B cell (primary cell): ENCODE measurements around the gene S100A13. TPM values are rescaled to one million over a fixed set of nuclear protein-coding genes. Genes with fewer than 3 reads are reported as not detected.
A peak's percentile ranks its signal among the peaks of the same experiment; 100 is the strongest.
"Not testable (repeated sequence)": the region's sequence is repeated elsewhere in the genome, so short reads cannot be mapped to it uniquely, and the experiment has no call there.

Experiments
- ATAC-seq: fragments of 200-7000 bp; cut with Tn5 transposase; one replicate; pipeline ENCODE4 v1.10.0; 2021; ENCODE audit warnings: low read depth, mild to moderate bottlenecking, moderate number of reproducible peaks, moderate library complexity
- CTCF ChIA-PET: fragments of 350-600 bp; sonication (Branson Sonifier 250); formaldehyde crosslinking; loops from one replicate; lab custom pipeline; 2021; ENCODE audit warnings: antibody characterized with exemption, inconsistent platforms; lab: Charles Lee
- POLR2A ChIA-PET: fragments of 350-600 bp; sonication (Branson Sonifier 250); formaldehyde crosslinking; loops from one replicate; lab custom pipeline; 2021; ENCODE audit warnings: antibody characterized with exemption; lab: Charles Lee
- DNase-seq: peaks from one replicate; pipeline ENCODE4 v3.0.0; 2013
- H2AFZ ChIP-seq: 2 replicates; pipeline ENCODE4 v1.6.1; 2012; ENCODE audit warnings: mild to moderate bottlenecking, low read depth, low read length; ENCODE audit not compliant: insufficient read depth, poor library complexity, severe bottlenecking
- H3K27ac ChIP-seq, 2 donors: 1 replicate in 1 of 2; 2 replicates in 1 of 2; pipeline ENCODE4 v1.5.1; 2012 to 2013; ENCODE audit warnings: low read length in 2 of 2, mild to moderate bottlenecking in 2 of 2, moderate library complexity in 1 of 2
- H3K27me3 ChIP-seq, 4 experiments: fragments of 200-600 bp in 1 of 4; sonication (generic) in 1 of 4; replicated peaks in 1 of 4; 1 replicate in 2 of 4; 2 replicates in 2 of 4; pipeline versions ENCODE4 v1.6.1 to v1.7.0; 2013 to 2016; ENCODE audit warnings: low read length in 3 of 4, mild to moderate bottlenecking in 2 of 4, mixed read lengths in 1 of 4, moderate library complexity in 1 of 4; ENCODE audit not compliant: insufficient read depth in 4 of 4, control insufficient read depth in 3 of 4; ENCODE audit errors: control extremely low read depth in 1 of 4
- H3K36me3 ChIP-seq, 2 experiments: replicated peaks in 1 of 2; 1 replicate in 1 of 2; 2 replicates in 1 of 2; pipeline versions ENCODE4 v1.6.1 to v1.7.1; 2013; ENCODE audit warnings: low read length in 1 of 2; ENCODE audit not compliant: insufficient read depth in 2 of 2, control insufficient read depth in 1 of 2; ENCODE audit errors: control extremely low read depth in 1 of 2, extremely low read depth in 1 of 2
- H3K4me1 ChIP-seq, 2 donors: fragments of 200-600 bp in 1 of 2; sonication (generic) in 1 of 2; 1 replicate in 1 of 2; 2 replicates in 1 of 2; pipeline versions ENCODE4 v1.5.1 to v1.6.1; 2013 to 2017; ENCODE audit warnings: low read length in 2 of 2; ENCODE audit not compliant: control insufficient read depth in 2 of 2, insufficient read depth in 2 of 2
- H3K4me2 ChIP-seq: replicated peaks from 2 replicates; pipeline ENCODE3; 2012; ENCODE audit warnings: mild to moderate bottlenecking, low read depth, low read length; ENCODE audit not compliant: poor library complexity, severe bottlenecking
- H3K4me3 ChIP-seq, 5 experiments: fragments of 200-600 bp in 1 of 5; sonication (generic) in 1 of 5; 1 replicate in 3 of 5; 2 replicates in 2 of 5; pipeline versions ENCODE4 v1.5.1 to v1.7.0; 2011 to 2016; ENCODE audit warnings: low read length in 4 of 5, mild to moderate bottlenecking in 4 of 5, low read depth in 2 of 5, control low read depth in 1 of 5, moderate library complexity in 1 of 5; ENCODE audit not compliant: insufficient read depth in 1 of 5; ENCODE audit errors: control extremely low read depth in 1 of 5, extremely low read depth in 1 of 5
- H3K79me2 ChIP-seq: fragments of 200-600 bp; sonication (generic); one replicate; pipeline ENCODE4 v1.6.0; 2016; ENCODE audit warnings: low read length; ENCODE audit not compliant: control insufficient read depth, insufficient read depth
- H3K9ac ChIP-seq: fragments of 200-600 bp; sonication (generic); 2 replicates; pipeline ENCODE4 v1.6.1; 2017; ENCODE audit warnings: mild to moderate bottlenecking, low read length, moderate library complexity
- H3K9me3 ChIP-seq, 3 donors: one replicate each; pipeline versions ENCODE4 v1.6.1 to v1.7.1; 2013; ENCODE audit warnings: low read length in 2 of 3; ENCODE audit not compliant: control insufficient read depth in 2 of 3, insufficient read depth in 1 of 3; ENCODE audit errors: control extremely low read depth in 1 of 3
- H4K20me1 ChIP-seq: 2 replicates; pipeline ENCODE4 v1.6.0; 2012; ENCODE audit warnings: mild to moderate bottlenecking, low read length; ENCODE audit not compliant: insufficient read depth, control insufficient read depth, poor library complexity, severe bottlenecking
- H3K27ac Mint-ChIP-seq: one replicate; pipeline ENCODE4 v1.8.0; 2021; ENCODE audit warnings: mixed read lengths
- H3K27me3 Mint-ChIP-seq: one replicate; pipeline ENCODE4 v1.8.0; 2021; ENCODE audit warnings: mixed read lengths
- H3K4me1 Mint-ChIP-seq: one replicate; pipeline ENCODE4 v1.8.0; 2021; ENCODE audit warnings: mixed read lengths
- H3K4me3 Mint-ChIP-seq: one replicate; pipeline ENCODE4 v1.8.0; 2021; ENCODE audit warnings: mixed read lengths
- H3K9me3 Mint-ChIP-seq: one replicate; pipeline ENCODE4 v1.8.0; 2022; ENCODE audit warnings: mixed read lengths; ENCODE audit not compliant: insufficient read depth
- CTCF ChIP-seq: fragments of 200-600 bp; IDR thresholded peaks from one replicate; pipeline ENCODE4 v1.8.0; 2022; ENCODE audit warnings: antibody characterized with exemption, mild to moderate bottlenecking
- EZH2 ChIP-seq: IDR thresholded peaks from 2 replicates; pipeline ENCODE4 v1.6.1; 2012; ENCODE audit warnings: borderline replicate concordance, low read depth, mild to moderate bottlenecking, moderate library complexity, low read length; ENCODE audit not compliant: insufficient read depth, poor library complexity, severe bottlenecking
- WGBS: methylation state at CpG from one replicate; pipeline ENCODE4 v1.1.5; 2013; ENCODE audit warnings: missing lambda C conversion rate; ENCODE audit not compliant: insufficient coverage; 5-methylcytosine and 5-hydroxymethylcytosine counted together
- intact Hi-C: fragments of 100-400 bp; cut with micrococcal nuclease; formaldehyde crosslinking; loops from one replicate; pipeline ENCODE4 v1.10.0; 2022
- polyA plus RNA-seq: library from polyadenylated mRNA; depleted of rRNA; stranded (reverse); fragments of >200 nt; gene quantifications from 2 replicates; pipeline ENCODE4 v1.2.3, GENCODE V29; 2012
- total RNA-seq, 2 donors: library from RNA; stranded (reverse); fragments of 120-200 nt in 1 of 2; gene quantifications; 1 replicate in 1 of 2; 2 replicates in 1 of 2; pipeline versions ENCODE4 v1.2.3 to v1.2.4, GENCODE V29; 2013 to 2022

The S100A13 gene
- total and polyA plus RNA-seq, 2 donors (not counting 1 experiment from before 2014, with no cell fraction given) = 9.8 to 17.8 TPM

- Mint-ChIP-seq H3K27ac (no peak overlapping the region), H3K4me3 (no peak overlapping the region), H3K9me3 (no peaks in the 10 kb centered on the region), H3K4me1 (peaks cover 18% of the 10 kb centered on the region), H3K27me3 (no peaks in the 10 kb centered on the region)
- peak overlapping the region; percentile 97 for H3K9ac ChIP-seq
- H3K36me3 ChIP-seq = peaks cover 0 to 46% of the 10 kb centered on the region in 2 experiments
- peaks cover 27% of the 10 kb centered on the region for H3K79me2 ChIP-seq
- H3K4me3 ChIP-seq = peak overlapping the region; percentile 3 to 99 (median 93)
- H3K9me3 ChIP-seq = no peaks in the 10 kb centered on the region
- no peak overlapping the region for H2AFZ ChIP-seq
- H4K20me1 ChIP-seq = no peaks in the 10 kb centered on the region
- no peaks in the 10 kb centered on the region for H3K27me3 ChIP-seq
- ChIA-PET CTCF (interaction anchor here (1.3 kb wide), 1 partner anchor 129 kb away, joined by 3 read pairs; no protein-coding TSS in a partner anchor), POLR2A (interaction anchor here (0.6 kb wide), 1 partner anchor 114 kb away, joined by 3 read pairs; no protein-coding TSS in a partner anchor)
- peak overlapping the region; percentile 86 for H3K4me2 ChIP-seq
- intact Hi-C loops = loop anchor here (2.0 to 10.0 kb wide), 4 partner anchors 135 to 1393 kb away; partner anchors contain the start of genes EFNA4, GATAD2B, HAX1 and S100A6
- DNase-seq (no peak), ATAC-seq (no peak)
- H3K27ac ChIP-seq = no peak overlapping the region
- no peak for TF ChIP-seq CTCF
- TF ChIP-seq EZH2 = no peak
- WGBS = 96% methylated on average over 3 of the region's 6 CpGs
- peaks cover 10 to 18% of the 10 kb centered on the region in 2 donors for H3K4me1 ChIP-seq
Measured at GRCh38 chr1:153669606-153670005, 42.3 kb upstream of the S100A13 start.

GRCh38 chr1:153668672-153669071, 41.4 kb upstream of the S100A13 start:
- Histone ChIP-seq H3K36me3 (peaks cover 2 to 55% of the 10 kb centered on the region in 2 experiments), H3K79me2 (peaks cover 27% of the 10 kb centered on the region), H3K4me1 (peaks cover 10 to 18% of the 10 kb centered on the region in 2 donors)
- H3K9ac ChIP-seq, H3K27me3 ChIP-seq, DNase-seq, CTCF ChIA-PET, intact Hi-C loops, H3K4me3 ChIP-seq, H4K20me1 ChIP-seq, H3K27me3 Mint-ChIP-seq, H3K4me2 ChIP-seq, H3K4me3 Mint-ChIP-seq, H3K27ac Mint-ChIP-seq, H3K9me3 Mint-ChIP-seq, H3K27ac ChIP-seq, ATAC-seq, H2AFZ ChIP-seq, H3K9me3 ChIP-seq: not testable (repeated sequence)
- 95% methylated on average over 8 of the region's 8 CpGs for WGBS
- POLR2A ChIA-PET = interaction anchor here (1.4 kb wide), 1 partner anchor 10 kb away, joined by 6 read pairs; the partner anchor contains the start of gene SNAPIN
- peaks cover 18% of the 10 kb centered on the region for H3K4me1 Mint-ChIP-seq
